SH-SY5Y (cell line): ENCODE data around the gene RAVER2.

Source experiments
- GATA2 ChIP-seq: IDR thresholded peaks from 2 replicates; pipeline ENCODE4 v1.6.1; 2011; ENCODE audit warnings: mild to moderate bottlenecking, low read depth, low read length
- GATA3 ChIP-seq: IDR thresholded peaks from 2 replicates; pipeline ENCODE4 v1.6.1; 2011; ENCODE audit warnings: low read depth, mild to moderate bottlenecking, low read length, moderate library complexity

Gene RAVER2, protein sequence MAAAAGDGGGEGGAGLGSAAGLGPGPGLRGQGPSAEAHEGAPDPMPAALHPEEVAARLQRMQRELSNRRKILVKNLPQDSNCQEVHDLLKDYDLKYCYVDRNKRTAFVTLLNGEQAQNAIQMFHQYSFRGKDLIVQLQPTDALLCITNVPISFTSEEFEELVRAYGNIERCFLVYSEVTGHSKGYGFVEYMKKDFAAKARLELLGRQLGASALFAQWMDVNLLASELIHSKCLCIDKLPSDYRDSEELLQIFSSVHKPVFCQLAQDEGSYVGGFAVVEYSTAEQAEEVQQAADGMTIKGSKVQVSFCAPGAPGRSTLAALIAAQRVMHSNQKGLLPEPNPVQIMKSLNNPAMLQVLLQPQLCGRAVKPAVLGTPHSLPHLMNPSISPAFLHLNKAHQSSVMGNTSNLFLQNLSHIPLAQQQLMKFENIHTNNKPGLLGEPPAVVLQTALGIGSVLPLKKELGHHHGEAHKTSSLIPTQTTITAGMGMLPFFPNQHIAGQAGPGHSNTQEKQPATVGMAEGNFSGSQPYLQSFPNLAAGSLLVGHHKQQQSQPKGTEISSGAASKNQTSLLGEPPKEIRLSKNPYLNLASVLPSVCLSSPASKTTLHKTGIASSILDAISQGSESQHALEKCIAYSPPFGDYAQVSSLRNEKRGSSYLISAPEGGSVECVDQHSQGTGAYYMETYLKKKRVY

DNA sequence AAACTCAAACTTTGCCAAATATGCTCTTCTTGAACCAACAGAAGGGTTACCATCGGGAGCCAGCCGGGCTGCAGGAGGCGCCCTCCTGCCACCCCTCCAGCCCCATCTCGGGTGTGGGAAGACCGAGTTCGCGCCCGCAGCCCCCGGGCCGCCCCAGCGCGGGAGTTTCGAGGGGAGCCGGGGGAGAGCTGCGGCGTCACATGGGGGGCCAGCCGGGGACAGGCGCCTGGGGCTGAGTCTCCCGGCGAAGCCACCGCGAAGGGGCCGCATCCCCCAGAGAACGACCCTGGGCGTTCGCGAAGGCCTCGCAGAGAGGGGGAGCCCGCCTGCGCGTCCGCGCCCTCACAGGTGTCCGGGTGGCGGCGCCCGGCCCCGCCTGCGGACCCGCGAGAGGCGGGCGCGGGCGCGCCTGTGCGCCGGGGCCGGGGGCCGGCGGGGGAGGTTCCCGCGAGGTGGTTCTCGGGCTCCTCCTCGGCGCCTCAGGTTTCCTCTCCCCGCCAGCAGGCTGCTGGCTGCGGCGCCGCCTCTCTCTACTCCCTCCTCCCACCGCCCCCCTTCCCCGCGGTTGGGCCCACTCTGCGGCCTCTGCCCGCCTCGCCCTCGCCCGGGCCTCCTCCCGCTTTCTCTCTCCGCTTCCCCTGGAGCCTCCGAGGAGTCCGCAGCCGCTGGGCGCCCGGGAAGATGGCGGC lies at the start of gene RAVER2:
Gene RAVER2, plus strand, starts transcription at position 584 of the 689 bp plus-strand sequence. Its CDS starts 98 bp downstream, at position 682.
- TF ChIP-seq GATA2: no peak
- no peak for TF ChIP-seq GATA3

DNA sequence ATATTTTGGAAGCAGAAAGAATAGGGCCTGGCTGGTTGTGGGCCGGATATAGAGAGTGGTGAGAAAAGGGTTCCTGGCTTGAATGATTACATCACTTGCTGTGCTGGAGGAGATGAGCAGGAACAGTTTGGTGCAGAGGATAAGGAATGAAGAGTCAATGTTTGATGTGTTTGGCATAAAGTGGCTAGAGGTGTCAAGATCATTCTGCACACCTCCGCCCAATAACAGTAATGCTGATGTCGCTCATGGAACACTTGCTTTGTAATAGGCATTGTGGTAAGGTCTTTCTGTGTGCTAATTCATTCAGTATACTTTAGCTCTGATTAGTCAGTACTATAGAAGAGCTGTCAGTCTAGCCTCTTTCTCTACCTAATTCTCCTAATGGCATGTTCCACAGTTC lies 48.0 kb upstream of the RAVER2 start:
- TF ChIP-seq GATA3 (no peak), GATA2 (no peak)

DNA sequence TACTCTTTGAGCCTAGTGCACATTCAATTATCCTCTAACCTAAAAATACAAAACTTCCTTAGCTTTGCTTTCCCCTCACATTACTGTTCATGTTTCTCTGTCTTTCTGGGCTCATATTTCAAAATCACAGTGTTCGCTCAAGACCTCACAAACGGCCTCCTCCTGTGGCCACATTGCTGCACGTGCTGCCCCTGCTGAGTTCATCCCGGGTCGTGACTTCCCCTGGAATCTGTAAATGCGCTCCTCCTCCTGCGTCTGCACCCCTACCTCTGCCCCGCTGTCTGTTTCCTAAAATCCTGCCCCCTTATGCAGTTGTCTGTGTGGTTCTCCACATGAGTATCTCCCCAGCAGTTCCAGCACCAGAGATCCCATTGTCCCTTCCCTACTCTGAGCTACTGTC lies 45.5 kb upstream of the RAVER2 start:
- TF ChIP-seq GATA2 (no peak), GATA3 (no peak)

DNA sequence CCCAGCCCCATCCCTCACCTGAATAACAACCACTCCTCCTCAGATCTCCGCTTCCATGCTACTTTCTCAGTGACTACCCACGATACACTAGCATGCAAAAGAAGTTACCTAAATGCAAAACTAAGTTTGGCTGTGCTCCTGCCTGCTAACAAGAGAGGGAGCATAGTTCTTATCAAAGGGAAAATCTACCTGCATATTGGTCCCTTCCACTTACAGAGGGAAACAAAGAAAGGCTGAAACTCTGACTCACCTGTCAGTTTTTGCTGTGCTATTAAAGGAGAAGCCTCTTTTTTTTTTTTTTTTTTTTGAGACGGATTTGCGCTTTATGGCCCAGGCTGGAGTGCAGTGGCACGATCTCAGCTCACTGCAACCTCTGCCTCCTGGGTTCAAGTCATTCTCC lies 43.8 kb upstream of the RAVER2 start:
- no peak for TF ChIP-seq GATA2

- TF ChIP-seq GATA2 (no peak), GATA3 (no peak)
These were observed 43.0 kb upstream of the RAVER2 start for GRCh38 chr1:64701886-64702285.

GRCh38 chr1:64703600-64703999 lies 41.3 kb upstream of the RAVER2 start:
- TF ChIP-seq GATA3 (no peak), GATA2 (no peak)

- TF ChIP-seq GATA2: no peak
- TF ChIP-seq GATA3: no peak
These were observed 39.3 kb upstream of the RAVER2 start for GRCh38 chr1:64705591-64705990.

- no peak for TF ChIP-seq GATA3
These were observed 33.6 kb upstream of the RAVER2 start for GRCh38 chr1:64711266-64711665.

DNA sequence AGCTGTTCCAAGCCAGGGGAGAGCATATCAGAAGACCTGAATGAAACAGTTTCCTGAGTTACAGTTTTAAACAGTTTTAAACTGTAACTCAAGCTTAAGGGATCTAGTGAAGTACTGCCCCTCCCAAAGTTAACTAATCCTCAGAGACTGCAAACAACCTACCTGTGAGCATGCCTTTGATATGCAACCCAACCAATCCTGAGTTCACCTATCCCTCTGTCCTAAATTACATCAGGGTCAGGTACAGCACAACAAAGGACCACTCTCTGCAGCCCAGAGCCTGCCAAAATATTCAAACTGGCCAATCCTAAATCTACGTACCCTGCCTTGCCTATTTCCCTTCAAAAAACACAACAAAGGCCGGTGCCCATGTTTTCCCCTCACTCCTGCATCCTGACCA lies 32.8 kb upstream of the RAVER2 start:
- TF ChIP-seq GATA3 (no peak), GATA2 (no peak)

DNA sequence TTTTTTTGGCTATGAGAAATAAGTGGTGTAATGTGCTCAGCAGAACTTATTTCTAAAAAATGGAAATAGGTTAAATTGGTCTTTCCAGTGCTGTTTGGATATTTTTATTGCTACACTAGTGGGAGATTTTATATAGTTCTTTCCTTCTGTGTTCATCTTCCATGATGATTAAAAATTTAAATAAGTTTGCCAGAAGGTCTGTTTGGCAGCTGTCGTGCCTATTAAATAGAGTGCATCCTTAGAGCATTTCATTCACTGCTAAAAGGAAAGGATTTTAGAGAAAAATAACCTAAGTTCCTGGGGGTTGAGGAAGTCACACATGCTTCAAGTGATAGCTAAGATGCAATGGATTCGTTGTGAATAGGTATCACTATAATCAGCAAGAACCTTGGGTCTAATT lies 29.7 kb upstream of the RAVER2 start:
- TF ChIP-seq GATA3 (no peak), GATA2 (no peak)

DNA sequence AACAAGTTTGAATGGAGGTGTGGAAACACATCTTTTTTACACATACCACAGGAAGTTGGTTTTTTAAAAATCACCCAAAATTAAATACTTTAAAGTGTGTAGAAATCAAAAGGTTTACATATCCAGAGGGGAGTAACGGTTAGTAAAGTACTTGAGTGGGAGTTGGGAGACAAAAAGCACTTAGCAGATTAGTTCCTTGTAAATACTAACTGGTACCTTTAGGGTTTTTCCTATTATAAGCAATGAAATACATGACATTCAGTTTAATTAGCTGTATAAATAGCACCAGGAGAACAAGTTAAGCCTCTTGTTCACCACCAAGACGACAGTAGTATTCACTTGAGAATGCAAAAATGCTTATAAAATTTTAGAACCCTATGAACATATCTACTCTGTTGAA lies 23.7 kb upstream of the RAVER2 start:
- TF ChIP-seq GATA2 (no peak), GATA3 (no peak)

DNA sequence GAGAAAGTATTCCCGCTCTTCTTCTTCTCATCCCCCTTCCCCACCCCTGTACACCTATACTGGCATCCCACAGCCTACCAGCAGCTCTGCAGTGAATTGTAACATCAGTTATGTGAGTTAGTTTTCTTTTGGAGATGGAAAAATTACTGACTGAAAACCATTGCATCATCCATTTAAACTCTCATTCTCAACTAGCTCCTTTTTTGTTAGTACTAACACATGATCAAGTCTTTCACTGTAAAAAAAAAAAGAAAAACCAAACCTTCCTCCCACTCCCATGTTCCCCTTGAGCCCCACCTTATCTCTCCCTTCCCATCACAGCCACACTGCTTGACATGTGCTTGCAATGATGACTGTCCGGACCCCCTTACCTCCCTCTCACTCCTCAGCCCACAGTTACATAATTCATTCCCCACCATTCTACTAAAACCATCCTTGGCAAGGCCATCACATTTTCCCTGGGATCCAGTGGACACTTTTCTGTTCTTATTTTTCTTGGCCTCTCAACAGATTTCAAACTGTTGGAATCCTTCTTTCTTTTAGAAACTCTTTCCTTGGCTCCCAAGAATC lies 23.2 kb upstream of the RAVER2 start:
- TF ChIP-seq GATA2 (no peak), GATA3 (no peak)

- no peak for TF ChIP-seq GATA2
- no peak for TF ChIP-seq GATA3
These were observed 17.0 kb upstream of the RAVER2 start for GRCh38 chr1:64727861-64728260.

GRCh38 chr1:64733581-64734286 lies 11.1 kb upstream of the RAVER2 start:
- no peak for TF ChIP-seq GATA2
- TF ChIP-seq GATA3: no peak

GRCh38 chr1:64734287-64734652 lies 10.6 kb upstream of the RAVER2 start:
- TF ChIP-seq GATA3: no peak
- TF ChIP-seq GATA2: no peak
